ENCODE measurements around the gene PLXNB2.
A peak's percentile ranks its signal among the peaks of the same experiment; 100 is the strongest.

The PLXNB2 gene

DNA sequence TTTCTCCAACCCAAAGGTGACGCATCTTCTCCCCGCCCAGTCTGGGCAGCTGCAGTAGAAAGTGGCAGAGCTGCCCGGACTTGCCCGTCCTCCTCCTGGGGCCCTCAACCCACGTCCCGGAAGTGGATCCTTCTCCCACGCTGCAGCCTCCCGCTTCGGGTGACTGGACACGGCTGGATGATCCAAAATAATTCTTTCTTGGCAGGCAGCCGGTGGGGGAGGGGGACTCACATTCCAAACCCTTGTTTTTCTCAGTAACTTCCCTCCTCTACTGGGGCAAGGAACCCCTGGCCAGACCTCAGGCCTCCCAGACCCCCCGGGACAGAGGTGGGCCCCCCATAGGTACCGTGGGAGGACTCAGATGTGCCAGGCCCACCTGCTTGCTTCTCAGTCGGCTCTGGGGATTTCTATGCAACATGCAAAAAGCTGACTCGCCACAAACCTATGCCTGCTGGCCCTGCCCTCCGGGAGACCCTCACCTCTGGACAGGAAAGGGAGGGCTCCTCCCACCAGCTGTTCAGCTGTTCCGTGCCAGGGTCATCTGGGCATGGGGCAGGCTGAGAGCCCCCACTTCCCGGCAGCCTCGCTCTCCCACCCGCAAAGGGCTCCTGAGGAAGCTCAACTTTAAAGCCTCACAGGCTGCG, 1.4 kb downstream of the PLXNB2 start:
- Histone ChIP-seq H3K79me2 (ENCODE audit: control insufficient read depth, low read length) (peaks cover 59% of the 10 kb centered on the region), H3K4me3 (ENCODE audit: low read length) (peak overlapping the region; percentile 97), H3K27ac (ENCODE audit: low read depth, low read length) (peak overlapping the region; percentile 88), H3K27me3 (ENCODE audit: control insufficient read depth, low read length) (no peaks in the 10 kb centered on the region), H3K36me3 (ENCODE audit: control insufficient read depth, low read length) (peaks cover 37% of the 10 kb centered on the region), H3F3A (ENCODE audit: control insufficient read depth, insufficient read depth) (peaks cover 37% of the 10 kb centered on the region), H4K20me1 (ENCODE audit: control insufficient read depth, insufficient read depth, low read depth, low read length) (peaks cover 10% of the 10 kb centered on the region), H3K9me3 (ENCODE audit: control insufficient read depth, insufficient read depth, low read length) (no peaks in the 10 kb centered on the region), H3K9me2 (replicated peaks; ENCODE audit: control insufficient read depth, low read length) (no peaks in the 10 kb centered on the region), H3K4me1 (ENCODE audit: control insufficient read depth, low read length) (peaks cover 79% of the 10 kb centered on the region), H3K4me2 (ENCODE audit: low read length) (peak overlapping the region; percentile 99)
- TF ChIP-seq, protein P1, sequence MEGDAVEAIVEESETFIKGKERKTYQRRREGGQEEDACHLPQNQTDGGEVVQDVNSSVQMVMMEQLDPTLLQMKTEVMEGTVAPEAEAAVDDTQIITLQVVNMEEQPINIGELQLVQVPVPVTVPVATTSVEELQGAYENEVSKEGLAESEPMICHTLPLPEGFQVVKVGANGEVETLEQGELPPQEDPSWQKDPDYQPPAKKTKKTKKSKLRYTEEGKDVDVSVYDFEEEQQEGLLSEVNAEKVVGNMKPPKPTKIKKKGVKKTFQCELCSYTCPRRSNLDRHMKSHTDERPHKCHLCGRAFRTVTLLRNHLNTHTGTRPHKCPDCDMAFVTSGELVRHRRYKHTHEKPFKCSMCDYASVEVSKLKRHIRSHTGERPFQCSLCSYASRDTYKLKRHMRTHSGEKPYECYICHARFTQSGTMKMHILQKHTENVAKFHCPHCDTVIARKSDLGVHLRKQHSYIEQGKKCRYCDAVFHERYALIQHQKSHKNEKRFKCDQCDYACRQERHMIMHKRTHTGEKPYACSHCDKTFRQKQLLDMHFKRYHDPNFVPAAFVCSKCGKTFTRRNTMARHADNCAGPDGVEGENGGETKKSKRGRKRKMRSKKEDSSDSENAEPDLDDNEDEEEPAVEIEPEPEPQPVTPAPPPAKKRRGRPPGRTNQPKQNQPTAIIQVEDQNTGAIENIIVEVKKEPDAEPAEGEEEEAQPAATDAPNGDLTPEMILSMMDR (IDR thresholded peaks at IDR 0.05; ENCODE audit: low read depth, low read length, poor library complexity, severe bottlenecking) = no peak
- TF ChIP-seq EZH2phosphoT487 (IDR thresholded peaks at IDR 0.05; ENCODE audit: borderline replicate concordance, low read length) = no peak

DNA sequence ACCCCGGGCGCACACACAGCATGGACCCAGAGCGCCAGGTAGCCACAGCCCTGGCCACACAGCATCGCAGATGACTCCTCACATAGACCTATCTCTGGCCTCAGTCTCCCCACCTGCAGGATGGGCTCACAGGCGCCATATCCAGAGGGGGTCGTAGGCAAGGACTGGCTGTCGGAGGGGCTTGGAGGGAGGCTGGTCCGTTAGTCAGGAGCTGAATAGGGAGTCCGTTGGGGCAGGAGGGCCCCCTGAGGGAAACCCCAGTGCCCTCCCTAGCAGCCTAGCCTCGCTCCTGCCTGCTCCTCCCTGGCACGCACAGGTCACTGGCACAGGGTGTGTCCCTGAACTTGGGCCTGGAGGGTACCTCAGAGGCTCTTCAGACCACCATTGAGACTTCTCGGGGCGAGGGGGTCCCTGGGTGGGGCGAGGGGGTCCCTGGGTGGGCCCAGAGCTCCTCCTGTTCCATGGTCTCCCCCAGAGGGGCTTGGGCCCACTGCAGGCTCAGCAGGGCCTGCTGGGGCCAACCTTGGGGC, 2.0 kb downstream of the PLXNB2 start:
- Histone ChIP-seq H3K4me2 (ENCODE audit: low read length) (peak overlapping the region; percentile 99), H3K36me3 (ENCODE audit: control insufficient read depth, low read length) (peaks cover 42% of the 10 kb centered on the region), H3K4me3 (ENCODE audit: low read length) (peak overlapping the region; percentile 97), H4K20me1 (ENCODE audit: control insufficient read depth, insufficient read depth, low read depth, low read length) (peaks cover 15% of the 10 kb centered on the region), H3K27me3 (ENCODE audit: control insufficient read depth, low read length) (no peaks in the 10 kb centered on the region), H3K27ac (ENCODE audit: low read depth, low read length) (peak overlapping the region; percentile 88), H3K9me3 (ENCODE audit: control insufficient read depth, insufficient read depth, low read length) (no peaks in the 10 kb centered on the region), H3K79me2 (ENCODE audit: control insufficient read depth, low read length) (peaks cover 65% of the 10 kb centered on the region), H3K4me1 (ENCODE audit: control insufficient read depth, low read length) (peaks cover 82% of the 10 kb centered on the region), H3F3A (ENCODE audit: control insufficient read depth, insufficient read depth) (peaks cover 36% of the 10 kb centered on the region), H3K9me2 (replicated peaks; ENCODE audit: control insufficient read depth, low read length) (no peaks in the 10 kb centered on the region)
- TF ChIP-seq EZH2phosphoT487 (IDR thresholded peaks at IDR 0.05; ENCODE audit: borderline replicate concordance, low read length) = no peak
- TF ChIP-seq, protein P1 (IDR thresholded peaks at IDR 0.05; ENCODE audit: low read depth, low read length, poor library complexity, severe bottlenecking) = no peak

DNA sequence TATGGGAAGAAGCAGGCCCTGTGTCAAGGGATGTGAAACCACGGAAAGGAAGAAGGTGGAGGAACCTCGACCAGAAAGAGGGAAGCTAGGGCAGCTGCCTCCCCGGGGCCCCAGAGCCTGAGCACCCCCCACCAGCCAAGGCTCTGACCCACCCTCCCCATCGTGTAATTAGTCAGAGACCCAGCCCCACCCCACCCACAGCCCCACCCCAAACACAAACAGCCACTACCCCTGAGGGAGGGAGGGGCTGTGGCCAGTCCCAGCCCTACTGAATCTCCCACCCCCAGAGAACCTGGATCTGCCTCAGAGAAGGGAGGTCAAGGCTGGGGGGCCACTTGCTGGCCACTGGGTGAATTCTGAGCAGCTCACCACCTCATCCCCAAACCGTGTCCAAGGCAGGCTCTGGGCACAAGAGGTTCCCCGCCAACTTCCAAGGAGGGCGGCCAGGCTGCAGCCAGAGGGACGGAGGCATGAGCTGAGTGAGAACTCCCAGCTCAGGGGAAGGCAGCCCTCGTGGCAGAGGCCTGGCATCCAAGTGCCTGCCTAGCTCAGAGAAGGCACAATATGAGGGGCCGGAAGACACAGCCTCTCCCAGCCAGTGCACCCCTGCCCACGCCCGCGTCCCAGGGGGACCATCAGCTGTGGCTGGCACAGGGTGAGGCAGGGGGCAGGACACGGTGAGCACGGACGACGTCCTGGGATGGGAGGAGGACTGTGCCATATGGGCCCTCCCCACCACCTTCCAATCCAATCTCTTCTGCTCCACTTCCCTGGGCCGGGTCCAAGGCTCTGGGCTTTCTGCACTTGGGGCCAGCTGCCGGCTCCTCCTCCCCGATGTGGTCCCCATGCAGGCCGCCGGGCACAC, 2.7 kb downstream of the PLXNB2 start:
- peaks cover 42% of the 10 kb centered on the region for H3K36me3 ChIP-seq (ENCODE audit: control insufficient read depth, low read length)
- H3K79me2 ChIP-seq (ENCODE audit: control insufficient read depth, low read length) = peaks cover 72% of the 10 kb centered on the region
- peak overlapping the region; percentile 99 for H3K4me2 ChIP-seq (ENCODE audit: low read length)
- peaks cover 86% of the 10 kb centered on the region for H3K4me1 ChIP-seq (ENCODE audit: control insufficient read depth, low read length)
- peaks cover 31% of the 10 kb centered on the region for H3F3A ChIP-seq (ENCODE audit: control insufficient read depth, insufficient read depth)
- H3K27me3 ChIP-seq (ENCODE audit: control insufficient read depth, low read length) = no peaks in the 10 kb centered on the region
- no peaks in the 10 kb centered on the region for H3K9me3 ChIP-seq (ENCODE audit: control insufficient read depth, insufficient read depth, low read length)
- H3K27ac ChIP-seq (ENCODE audit: low read depth, low read length) = peak overlapping the region; percentile 88
- TF ChIP-seq, protein P1 (IDR thresholded peaks at IDR 0.05; ENCODE audit: low read depth, low read length, poor library complexity, severe bottlenecking) = no peak
- no peak for TF ChIP-seq EZH2phosphoT487 (IDR thresholded peaks at IDR 0.05; ENCODE audit: borderline replicate concordance, low read length)
- peaks cover 15% of the 10 kb centered on the region for H4K20me1 ChIP-seq (ENCODE audit: control insufficient read depth, insufficient read depth, low read depth, low read length)
- peak overlapping the region; percentile 97 for H3K4me3 ChIP-seq (ENCODE audit: low read length)
- H3K9me2 ChIP-seq (replicated peaks; ENCODE audit: control insufficient read depth, low read length) = no peaks in the 10 kb centered on the region
